ENCODE results near the gene OSGEP.

The OSGEP gene

DNA sequence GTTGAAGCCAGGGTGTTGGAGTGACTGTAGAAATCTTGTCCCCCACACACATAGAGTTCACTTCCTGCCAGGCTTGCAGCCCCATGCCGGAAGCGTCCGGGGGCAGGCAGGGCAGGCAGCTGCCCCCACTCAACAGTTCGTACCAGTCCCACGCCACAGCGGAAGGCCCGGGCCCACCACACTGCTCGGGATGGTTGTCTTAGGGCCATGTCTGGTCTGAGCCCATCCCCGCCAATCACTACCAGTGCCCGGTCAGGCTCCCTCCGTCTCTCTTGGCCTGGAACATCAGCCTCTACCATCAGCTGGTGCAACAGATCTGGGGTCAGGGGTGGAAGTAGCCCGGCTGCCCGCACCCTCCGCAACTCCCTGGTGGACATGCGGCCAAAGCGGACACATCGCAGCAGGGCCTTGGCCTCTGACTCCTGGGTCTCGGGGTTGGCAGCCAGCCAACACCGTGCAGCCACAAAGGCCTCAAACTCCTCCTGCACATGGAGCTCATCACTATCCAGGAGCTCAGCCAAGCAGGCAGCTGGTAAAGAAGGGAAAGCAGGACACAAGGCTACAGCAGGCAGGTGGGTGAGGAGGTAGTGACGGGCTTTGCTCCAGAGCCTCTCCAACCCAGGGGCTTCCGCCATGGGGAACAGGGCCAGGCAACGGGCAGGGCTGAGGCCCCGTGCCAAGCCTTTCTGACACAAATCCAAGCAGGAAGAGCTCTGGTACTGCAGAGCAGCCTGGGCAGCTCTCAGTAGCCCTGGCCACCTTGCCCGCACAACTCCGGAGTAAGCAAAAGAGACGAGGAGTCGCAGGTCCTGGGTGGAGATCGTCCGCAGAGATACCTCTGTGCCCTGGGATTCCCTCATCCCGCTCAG lies 24.6 kb downstream of the OSGEP start:
- Histone ChIP-seq H3K4me3 (ENCODE audit: low read length) (no peak overlapping the region), H3K27me3 (ENCODE audit: control insufficient read depth, insufficient read depth, low read length) (no peaks in the 10 kb centered on the region; the same call in 1 of the 2 replicates), H3K4me1 (ENCODE audit: control insufficient read depth, insufficient read depth, low read length) (no peaks in the 10 kb centered on the region), H3K9me3 (ENCODE audit: control insufficient read depth, insufficient read depth, low read length) (no peaks in the 10 kb centered on the region), H3K36me3 (ENCODE audit: control insufficient read depth, insufficient read depth, low read length) (no peaks in the 10 kb centered on the region), H3K27ac (ENCODE audit: low read length) (no peak overlapping the region)
- no CpG with 5 or more reads among the region's 30 CpGs for WGBS (ENCODE audit: insufficient coverage, insufficient read length)
- no peak for DNase-seq (ENCODE audit: low read depth, low spot score)

DNA sequence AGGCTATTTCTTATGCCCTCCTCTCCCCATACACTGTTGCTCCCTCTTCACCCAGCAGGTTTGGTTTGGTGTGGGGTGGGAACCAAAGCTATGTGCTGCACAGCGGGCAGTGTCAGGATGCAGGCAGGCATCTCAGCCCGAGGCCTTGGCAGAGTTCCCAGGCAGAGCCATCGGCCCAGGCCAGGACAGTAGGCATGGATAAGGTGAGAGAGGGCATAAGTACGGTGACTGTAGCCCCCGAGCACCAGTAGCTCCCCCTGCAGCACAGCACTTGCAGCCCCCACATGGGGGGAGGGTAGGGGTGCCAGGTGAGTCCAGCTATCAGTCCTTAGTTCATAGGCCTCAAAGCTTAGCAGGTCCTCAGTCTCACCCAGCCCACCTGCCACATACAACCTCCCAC lies 25.8 kb downstream of the OSGEP start:
- DNase-seq (ENCODE audit: low read depth, low spot score) = no peak
- no peaks in the 10 kb centered on the region for H3K9me3 ChIP-seq (ENCODE audit: control insufficient read depth, insufficient read depth, low read length)
- no peak overlapping the region for H3K27ac ChIP-seq (ENCODE audit: low read length)
- no peaks in the 10 kb centered on the region; the same call in 1 of the 2 replicates for H3K27me3 ChIP-seq (ENCODE audit: control insufficient read depth, insufficient read depth, low read length)
- H3K4me3 ChIP-seq (ENCODE audit: low read length) = no peak overlapping the region
- WGBS (ENCODE audit: insufficient coverage, insufficient read length) = no CpG with 5 or more reads among the region's 5 CpGs
- no peaks in the 10 kb centered on the region for H3K36me3 ChIP-seq (ENCODE audit: control insufficient read depth, insufficient read depth, low read length)
- H3K4me1 ChIP-seq (ENCODE audit: control insufficient read depth, insufficient read depth, low read length) = no peaks in the 10 kb centered on the region

DNA sequence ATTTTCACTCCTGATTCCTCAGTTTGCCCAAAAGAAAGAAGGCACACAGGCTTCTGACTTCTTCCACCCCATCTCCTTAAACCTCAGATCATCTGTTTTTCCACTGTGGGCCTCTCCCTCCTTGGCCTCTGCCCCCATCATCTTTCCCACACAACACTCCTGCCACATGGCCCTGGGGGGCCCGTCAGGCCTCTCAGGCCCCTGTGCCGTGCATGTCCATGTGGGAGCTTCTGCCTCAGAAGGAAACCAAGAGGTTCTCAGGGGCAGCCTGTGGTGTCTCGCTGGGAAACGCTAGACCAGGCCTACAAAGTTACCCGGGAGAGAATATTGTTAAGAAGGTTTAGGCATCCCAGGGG lies 26.6 kb downstream of the OSGEP start:
- H3K9me3 ChIP-seq (ENCODE audit: control insufficient read depth, insufficient read depth, low read length) = no peaks in the 10 kb centered on the region
- H3K27me3 ChIP-seq (ENCODE audit: control insufficient read depth, insufficient read depth, low read length) = no peaks in the 10 kb centered on the region; the same call in 1 of the 2 replicates
- no peaks in the 10 kb centered on the region for H3K36me3 ChIP-seq (ENCODE audit: control insufficient read depth, insufficient read depth, low read length)
- no peak overlapping the region for H3K4me3 ChIP-seq (ENCODE audit: low read length)
- H3K27ac ChIP-seq (ENCODE audit: low read length) = no peak overlapping the region
- no peak for DNase-seq (ENCODE audit: low read depth, low spot score)
- no CpG with 5 or more reads among the region's 5 CpGs for WGBS (ENCODE audit: insufficient coverage, insufficient read length)
- no peaks in the 10 kb centered on the region for H3K4me1 ChIP-seq (ENCODE audit: control insufficient read depth, insufficient read depth, low read length)

- Histone ChIP-seq H3K36me3 (ENCODE audit: control insufficient read depth, insufficient read depth, low read length) (no peaks in the 10 kb centered on the region), H3K4me3 (ENCODE audit: low read length) (no peak overlapping the region), H3K9me3 (ENCODE audit: control insufficient read depth, insufficient read depth, low read length) (no peaks in the 10 kb centered on the region), H3K27me3 (ENCODE audit: control insufficient read depth, insufficient read depth, low read length) (no peaks in the 10 kb centered on the region; the same call in 1 of the 2 replicates), H3K27ac (ENCODE audit: low read length) (no peak overlapping the region), H3K4me1 (ENCODE audit: control insufficient read depth, insufficient read depth, low read length) (no peaks in the 10 kb centered on the region)
- WGBS (ENCODE audit: insufficient coverage, insufficient read length) = no CpG with 5 or more reads among the region's 5 CpGs
- no peak for DNase-seq (ENCODE audit: low read depth, low spot score)
These were observed 27.2 kb downstream of the OSGEP start for GRCh38 chr14:20427231-20428009.

GRCh38 chr14:20424851-20425250 lies 29.8 kb downstream of the OSGEP start:
- WGBS (ENCODE audit: insufficient coverage, insufficient read length) = no CpG with 5 or more reads among the region's 2 CpGs
- Histone ChIP-seq H3K27me3 (ENCODE audit: control insufficient read depth, insufficient read depth, low read length) (no peaks in the 10 kb centered on the region), H3K36me3 (ENCODE audit: control insufficient read depth, insufficient read depth, low read length) (no peaks in the 10 kb centered on the region), H3K4me3 (ENCODE audit: low read length) (no peak overlapping the region), H3K9me3 (ENCODE audit: control insufficient read depth, insufficient read depth, low read length) (no peaks in the 10 kb centered on the region), H3K27ac (ENCODE audit: low read length) (no peak overlapping the region), H3K4me1 (ENCODE audit: control insufficient read depth, insufficient read depth, low read length) (no peaks in the 10 kb centered on the region)
- DNase-seq (ENCODE audit: low read depth, low spot score) = no peak

- H3K27me3 ChIP-seq (ENCODE audit: control insufficient read depth, insufficient read depth, low read length) = no peaks in the 10 kb centered on the region
- no peaks in the 10 kb centered on the region for H3K4me1 ChIP-seq (ENCODE audit: control insufficient read depth, insufficient read depth, low read length)
- no peaks in the 10 kb centered on the region for H3K36me3 ChIP-seq (ENCODE audit: control insufficient read depth, insufficient read depth, low read length)
- DNase-seq (ENCODE audit: low read depth, low spot score) = no peak
- H3K9me3 ChIP-seq (ENCODE audit: control insufficient read depth, insufficient read depth, low read length) = no peaks in the 10 kb centered on the region
- H3K27ac ChIP-seq (ENCODE audit: low read length) = no peak overlapping the region
- no CpG with 5 or more reads among the region's 2 CpGs for WGBS (ENCODE audit: insufficient coverage, insufficient read length)
- no peak overlapping the region for H3K4me3 ChIP-seq (ENCODE audit: low read length)
These were observed 31.7 kb downstream of the OSGEP start for GRCh38 chr14:20422886-20423285.

- WGBS (ENCODE audit: insufficient coverage, insufficient read length) = no CpG with 5 or more reads among the region's 2 CpGs
- H3K4me1 ChIP-seq (ENCODE audit: control insufficient read depth, insufficient read depth, low read length) = no peaks in the 10 kb centered on the region
- no peaks in the 10 kb centered on the region for H3K9me3 ChIP-seq (ENCODE audit: control insufficient read depth, insufficient read depth, low read length)
These were observed 33.3 kb downstream of the OSGEP start for GRCh38 chr14:20421267-20421666.

DNA sequence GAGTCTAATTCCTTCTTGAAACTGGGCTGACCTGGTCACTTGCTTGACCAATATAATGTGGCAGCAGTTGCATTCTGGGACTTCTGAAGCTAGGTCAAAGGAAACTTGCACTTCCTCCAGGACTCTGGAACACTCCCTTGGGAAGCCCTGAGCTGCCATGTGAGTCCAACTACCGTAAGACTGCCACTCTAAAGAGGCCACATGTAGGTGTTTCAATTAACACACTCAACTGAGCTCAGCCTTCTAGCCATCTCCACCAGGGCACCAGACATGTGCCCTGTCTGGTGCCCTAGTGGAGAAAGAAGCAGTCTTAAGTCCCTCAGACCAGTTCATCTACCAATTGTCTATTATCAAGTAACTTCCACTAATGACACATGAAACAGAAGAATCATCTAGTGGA lies 35.2 kb downstream of the OSGEP start:
- Histone ChIP-seq H3K9me3 (ENCODE audit: control insufficient read depth, insufficient read depth, low read length) (no peaks in the 10 kb centered on the region), H3K36me3 (ENCODE audit: control insufficient read depth, insufficient read depth, low read length) (no peaks in the 10 kb centered on the region), H3K4me1 (ENCODE audit: control insufficient read depth, insufficient read depth, low read length) (no peaks in the 10 kb centered on the region), H3K4me3 (ENCODE audit: low read length) (no peak overlapping the region), H3K27me3 (ENCODE audit: control insufficient read depth, insufficient read depth, low read length) (no peaks in the 10 kb centered on the region), H3K27ac (ENCODE audit: low read length) (no peak overlapping the region)
- WGBS (ENCODE audit: insufficient coverage, insufficient read length) = no CpG with 5 or more reads among the region's 1 CpG
- no peak for DNase-seq (ENCODE audit: low read depth, low spot score)

More at GRCh38 chr14:20421267-20421666, 33.3 kb downstream of the OSGEP start:
- Histone ChIP-seq H3K4me3 (ENCODE audit: low read length) (no peak overlapping the region), H3K27me3 (ENCODE audit: control insufficient read depth, insufficient read depth, low read length) (no peaks in the 10 kb centered on the region), H3K27ac (ENCODE audit: low read length) (no peak overlapping the region), H3K36me3 (ENCODE audit: control insufficient read depth, insufficient read depth, low read length) (no peaks in the 10 kb centered on the region)
- DNase-seq (ENCODE audit: low read depth, low spot score) = no peak

- no peaks in the 10 kb centered on the region for H3K9me3 ChIP-seq (ENCODE audit: control insufficient read depth, insufficient read depth, low read length)
- no peaks in the 10 kb centered on the region for H3K36me3 ChIP-seq (ENCODE audit: control insufficient read depth, insufficient read depth, low read length)
- no peaks in the 10 kb centered on the region for H3K27me3 ChIP-seq (ENCODE audit: control insufficient read depth, insufficient read depth, low read length)
- no peak overlapping the region for H3K27ac ChIP-seq (ENCODE audit: low read length)
- H3K4me1 ChIP-seq (ENCODE audit: control insufficient read depth, insufficient read depth, low read length) = no peaks in the 10 kb centered on the region
- H3K4me3 ChIP-seq (ENCODE audit: low read length) = no peak overlapping the region
- no CpG with 5 or more reads among the region's 2 CpGs for WGBS (ENCODE audit: insufficient coverage, insufficient read length)
- no peak for DNase-seq (ENCODE audit: low read depth, low spot score)
These were observed 36.1 kb downstream of the OSGEP start for GRCh38 chr14:20418501-20418909.

DNA sequence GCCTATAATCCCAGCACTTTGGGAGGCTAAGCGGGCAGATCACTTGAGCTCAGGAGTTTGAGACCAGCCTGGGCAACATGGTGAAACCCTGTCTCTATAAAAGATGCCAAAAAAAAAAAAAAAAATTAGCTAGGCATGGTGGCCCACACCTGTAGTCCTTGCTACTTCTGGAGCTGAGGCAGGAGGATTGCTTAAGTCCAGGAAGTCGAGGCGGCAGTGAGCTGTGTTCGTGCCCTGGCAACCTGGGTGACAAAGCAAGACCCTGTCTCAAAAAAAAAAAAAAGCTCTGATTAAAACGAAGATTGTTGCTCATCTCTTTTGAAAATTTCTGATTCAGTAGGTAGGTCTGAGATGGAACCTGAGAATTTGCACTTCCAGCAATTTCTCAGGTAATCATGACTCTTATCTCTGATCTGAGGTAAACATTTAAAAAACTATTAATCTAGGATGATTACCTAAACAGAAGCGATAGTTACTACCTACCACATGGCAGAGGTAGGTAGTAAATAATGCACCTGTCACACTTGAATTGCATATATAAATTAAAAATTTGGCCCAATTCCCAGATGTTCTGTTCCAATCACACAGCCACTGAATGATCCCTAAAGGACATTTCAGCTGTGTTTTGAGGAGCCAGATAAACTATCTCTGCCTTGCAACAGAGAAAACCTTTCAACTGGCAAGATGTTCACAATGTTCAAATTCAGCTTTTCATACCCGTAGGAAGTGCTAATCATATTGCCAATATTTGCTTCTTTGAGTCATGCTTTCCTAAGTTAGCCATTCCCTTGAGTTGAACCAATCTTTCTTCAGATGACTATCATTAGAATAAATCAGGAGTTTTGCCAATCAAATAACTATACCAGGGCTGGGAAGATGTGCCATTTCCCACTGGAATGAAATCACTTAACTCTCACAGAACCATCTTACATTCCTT lies 37.1 kb downstream of the OSGEP start:
- no peaks in the 10 kb centered on the region for H3K4me1 ChIP-seq (ENCODE audit: control insufficient read depth, insufficient read depth, low read length)
- H3K27ac ChIP-seq (ENCODE audit: low read length) = no peak overlapping the region
- no peaks in the 10 kb centered on the region for H3K9me3 ChIP-seq (ENCODE audit: control insufficient read depth, insufficient read depth, low read length)
- DNase-seq (ENCODE audit: low read depth, low spot score) = no peak
- H3K4me3 ChIP-seq (ENCODE audit: low read length) = no peak overlapping the region
- no peaks in the 10 kb centered on the region for H3K27me3 ChIP-seq (ENCODE audit: control insufficient read depth, insufficient read depth, low read length)
- no CpG with 5 or more reads among the region's 7 CpGs for WGBS (ENCODE audit: insufficient coverage, insufficient read length)
- no peaks in the 10 kb centered on the region for H3K36me3 ChIP-seq (ENCODE audit: control insufficient read depth, insufficient read depth, low read length)

Measured in iPS DF 6.9 (cell line).